SK-N-SH treated with all-trans-retinoic acid at 6 μM for 48 hours (cell line): ENCODE data around the gene WDR20.

Experiments used
- ATAC-seq: fragments of 200-7000 bp; cut with Tn5 transposase; 3 replicates; pipeline ENCODE4 v1.9.1; 2020; ENCODE audit warnings: mild to moderate bottlenecking, moderate library complexity
- ARNTL ChIP-seq: fragments of 450-650 bp; formaldehyde crosslinking; IDR thresholded peaks from 2 replicates; pipeline ENCODE4 v1.5.0; 2020; ENCODE audit warnings: low read depth, mild to moderate bottlenecking, moderate library complexity, borderline replicate concordance
- BACH2 ChIP-seq: fragments of 250-450 bp; sonication (Bioruptor Pico); IDR thresholded peaks from 2 replicates; pipeline ENCODE4 v1.9.0; 2021; ENCODE audit warnings: mild to moderate bottlenecking, borderline replicate concordance
- CSDC2 ChIP-seq: fragments of 250-450 bp; sonication (Bioruptor Pico); IDR thresholded peaks from 2 replicates; pipeline ENCODE4 v1.5.0; 2020; ENCODE audit warnings: mild to moderate bottlenecking, moderate library complexity
- ISL1 ChIP-seq: fragments of 250-450 bp; sonication (Bioruptor Pico); IDR thresholded peaks from 2 replicates; pipeline ENCODE4 v2.1.2; 2022; ENCODE audit warnings: mild to moderate bottlenecking, moderate library complexity
- OSR1 ChIP-seq: fragments of 250-450 bp; sonication (Bioruptor Pico); IDR thresholded peaks from 2 replicates; pipeline ENCODE4 v1.8.0; 2022; ENCODE audit warnings: moderate library complexity, mild to moderate bottlenecking, inconsistent platforms
- PPARA ChIP-seq: fragments of 250-450 bp; sonication (Bioruptor Pico); IDR thresholded peaks from 2 replicates; pipeline ENCODE4 v1.5.0; 2020; ENCODE audit warnings: mild to moderate bottlenecking, borderline replicate concordance
- RARB ChIP-seq: fragments of 250-450 bp; sonication (Bioruptor Pico); IDR thresholded peaks from 2 replicates; pipeline ENCODE4 v1.8.0; 2021; ENCODE audit warnings: mild to moderate bottlenecking, moderate library complexity
- SNAI2 ChIP-seq: fragments of 250-450 bp; sonication (Bioruptor Pico); IDR thresholded peaks from 2 replicates; pipeline ENCODE4 v1.5.0; 2020; ENCODE audit warnings: mild to moderate bottlenecking, moderate library complexity
- TCF4 ChIP-seq: fragments of 250-450 bp; sonication (Bioruptor Pico); IDR thresholded peaks from 2 replicates; pipeline ENCODE4 v1.8.0; 2021; ENCODE audit warnings: mild to moderate bottlenecking, moderate library complexity, borderline replicate concordance
- TOX ChIP-seq: fragments of 250-450 bp; sonication (Bioruptor Pico); IDR thresholded peaks from 2 replicates; pipeline ENCODE4 v1.8.0; 2021; ENCODE audit warnings: mild to moderate bottlenecking, moderate library complexity, borderline replicate concordance
- ZC3H10 ChIP-seq: fragments of 250-450 bp; sonication (Bioruptor Pico); IDR thresholded peaks from 2 replicates; pipeline ENCODE4 v1.5.1; 2021; ENCODE audit warnings: mild to moderate bottlenecking, moderate library complexity
- ZFP3 ChIP-seq: fragments of 250-450 bp; sonication (Bioruptor Pico); IDR thresholded peaks from 2 replicates; pipeline ENCODE4 v1.5.0; 2020; ENCODE audit warnings: mild to moderate bottlenecking, moderate library complexity
- ZFP30 ChIP-seq: fragments of 450-650 bp; formaldehyde crosslinking; IDR thresholded peaks from 2 replicates; pipeline ENCODE4 v1.5.0; 2022; ENCODE audit warnings: mild to moderate bottlenecking, moderate library complexity
- ZNF565 ChIP-seq: fragments of 450-650 bp; formaldehyde crosslinking; conservative IDR thresholded peaks from 2 replicates; pipeline ENCODE4 v1.5.0; 2020; ENCODE audit warnings: low read depth, mild to moderate bottlenecking, moderate library complexity
- ZNF70 ChIP-seq: fragments of 450-650 bp; formaldehyde crosslinking; IDR thresholded peaks from 2 replicates; pipeline ENCODE4 v1.5.0; 2020; ENCODE audit warnings: mild to moderate bottlenecking, moderate library complexity
- ZNF8 ChIP-seq: fragments of 450-650 bp; formaldehyde crosslinking; IDR thresholded peaks from 2 replicates; pipeline ENCODE4 v1.5.0; 2020; ENCODE audit warnings: mild to moderate bottlenecking, moderate library complexity
- TF ChIP-seq, protein P1 (sequence below): fragments of 250-450 bp; sonication (Bioruptor Pico); IDR thresholded peaks from 2 replicates; pipeline ENCODE4 v1.5.0; 2020; ENCODE audit warnings: mild to moderate bottlenecking, moderate library complexity
- TF ChIP-seq, protein P2 (sequence below): fragments of 250-450 bp; sonication (Bioruptor Pico); IDR thresholded peaks from 2 replicates; pipeline ENCODE4 v1.5.1; 2020; ENCODE audit warnings: low read depth, mild to moderate bottlenecking, moderate library complexity
- TF ChIP-seq, protein P3 (sequence below): fragments of 250-450 bp; sonication (Bioruptor Pico); IDR thresholded peaks from 2 replicates; pipeline ENCODE4 v1.8.0; 2020; ENCODE audit warnings: mild to moderate bottlenecking, moderate library complexity, borderline replicate concordance
- TF ChIP-seq, protein P4 (sequence below): fragments of 250-450 bp; sonication (Bioruptor Pico); IDR thresholded peaks from 2 replicates; pipeline ENCODE4 v1.8.0; 2021; ENCODE audit warnings: low read depth, mild to moderate bottlenecking, moderate library complexity, borderline replicate concordance
- TF ChIP-seq, protein P5 (sequence below): fragments of 250-450 bp; sonication (Bioruptor Pico); IDR thresholded peaks from 2 replicates; pipeline ENCODE4 v1.5.1; 2021; ENCODE audit warnings: mild to moderate bottlenecking, moderate library complexity

Gene WDR20

DNA sequence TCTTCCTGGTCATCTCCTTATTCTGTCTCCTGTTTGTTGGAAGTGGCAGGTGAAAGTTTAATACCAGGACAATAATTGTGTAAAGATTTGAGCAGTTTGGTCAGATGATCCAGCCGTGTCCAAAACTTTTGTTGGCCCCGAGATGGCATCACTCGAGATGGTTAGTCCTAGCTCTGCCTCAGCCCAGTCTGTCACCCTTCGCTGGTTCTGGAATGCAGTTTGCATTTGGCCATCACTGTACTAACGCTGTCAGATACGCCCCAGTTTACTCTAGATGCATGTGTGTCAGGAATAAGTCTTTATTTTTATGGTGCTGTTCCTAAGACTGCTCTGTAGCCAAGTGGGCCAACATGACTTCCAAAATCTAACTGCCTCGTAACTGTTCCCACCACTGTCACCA is 85.7 kb downstream of the WDR20 start:
- ATAC-seq = no peak
- TF ChIP-seq ZC3H10 = no peak
- no peak for TF ChIP-seq ZNF70 (CRISPR knock-in tag)
- TF ChIP-seq, protein P1, sequence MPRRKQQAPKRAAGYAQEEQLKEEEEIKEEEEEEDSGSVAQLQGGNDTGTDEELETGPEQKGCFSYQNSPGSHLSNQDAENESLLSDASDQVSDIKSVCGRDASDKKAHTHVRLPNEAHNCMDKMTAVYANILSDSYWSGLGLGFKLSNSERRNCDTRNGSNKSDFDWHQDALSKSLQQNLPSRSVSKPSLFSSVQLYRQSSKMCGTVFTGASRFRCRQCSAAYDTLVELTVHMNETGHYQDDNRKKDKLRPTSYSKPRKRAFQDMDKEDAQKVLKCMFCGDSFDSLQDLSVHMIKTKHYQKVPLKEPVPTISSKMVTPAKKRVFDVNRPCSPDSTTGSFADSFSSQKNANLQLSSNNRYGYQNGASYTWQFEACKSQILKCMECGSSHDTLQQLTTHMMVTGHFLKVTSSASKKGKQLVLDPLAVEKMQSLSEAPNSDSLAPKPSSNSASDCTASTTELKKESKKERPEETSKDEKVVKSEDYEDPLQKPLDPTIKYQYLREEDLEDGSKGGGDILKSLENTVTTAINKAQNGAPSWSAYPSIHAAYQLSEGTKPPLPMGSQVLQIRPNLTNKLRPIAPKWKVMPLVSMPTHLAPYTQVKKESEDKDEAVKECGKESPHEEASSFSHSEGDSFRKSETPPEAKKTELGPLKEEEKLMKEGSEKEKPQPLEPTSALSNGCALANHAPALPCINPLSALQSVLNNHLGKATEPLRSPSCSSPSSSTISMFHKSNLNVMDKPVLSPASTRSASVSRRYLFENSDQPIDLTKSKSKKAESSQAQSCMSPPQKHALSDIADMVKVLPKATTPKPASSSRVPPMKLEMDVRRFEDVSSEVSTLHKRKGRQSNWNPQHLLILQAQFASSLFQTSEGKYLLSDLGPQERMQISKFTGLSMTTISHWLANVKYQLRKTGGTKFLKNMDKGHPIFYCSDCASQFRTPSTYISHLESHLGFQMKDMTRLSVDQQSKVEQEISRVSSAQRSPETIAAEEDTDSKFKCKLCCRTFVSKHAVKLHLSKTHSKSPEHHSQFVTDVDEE (CRISPR knock-in tag) = no peak
- TF ChIP-seq, protein P2, sequence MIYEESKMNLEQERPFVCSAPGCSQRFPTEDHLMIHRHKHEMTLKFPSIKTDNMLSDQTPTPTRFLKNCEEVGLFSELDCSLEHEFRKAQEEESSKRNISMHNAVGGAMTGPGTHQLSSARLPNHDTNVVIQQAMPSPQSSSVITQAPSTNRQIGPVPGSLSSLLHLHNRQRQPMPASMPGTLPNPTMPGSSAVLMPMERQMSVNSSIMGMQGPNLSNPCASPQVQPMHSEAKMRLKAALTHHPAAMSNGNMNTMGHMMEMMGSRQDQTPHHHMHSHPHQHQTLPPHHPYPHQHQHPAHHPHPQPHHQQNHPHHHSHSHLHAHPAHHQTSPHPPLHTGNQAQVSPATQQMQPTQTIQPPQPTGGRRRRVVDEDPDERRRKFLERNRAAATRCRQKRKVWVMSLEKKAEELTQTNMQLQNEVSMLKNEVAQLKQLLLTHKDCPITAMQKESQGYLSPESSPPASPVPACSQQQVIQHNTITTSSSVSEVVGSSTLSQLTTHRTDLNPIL (CRISPR knock-in tag) = no peak
- TF ChIP-seq ZFP30 (CRISPR knock-in tag) = no peak
- no peak for TF ChIP-seq ARNTL (CRISPR knock-in tag)
- no peak for TF ChIP-seq PPARA (CRISPR knock-in tag)
- no peak for TF ChIP-seq OSR1 (CRISPR knock-in tag)
- TF ChIP-seq, protein P3, sequence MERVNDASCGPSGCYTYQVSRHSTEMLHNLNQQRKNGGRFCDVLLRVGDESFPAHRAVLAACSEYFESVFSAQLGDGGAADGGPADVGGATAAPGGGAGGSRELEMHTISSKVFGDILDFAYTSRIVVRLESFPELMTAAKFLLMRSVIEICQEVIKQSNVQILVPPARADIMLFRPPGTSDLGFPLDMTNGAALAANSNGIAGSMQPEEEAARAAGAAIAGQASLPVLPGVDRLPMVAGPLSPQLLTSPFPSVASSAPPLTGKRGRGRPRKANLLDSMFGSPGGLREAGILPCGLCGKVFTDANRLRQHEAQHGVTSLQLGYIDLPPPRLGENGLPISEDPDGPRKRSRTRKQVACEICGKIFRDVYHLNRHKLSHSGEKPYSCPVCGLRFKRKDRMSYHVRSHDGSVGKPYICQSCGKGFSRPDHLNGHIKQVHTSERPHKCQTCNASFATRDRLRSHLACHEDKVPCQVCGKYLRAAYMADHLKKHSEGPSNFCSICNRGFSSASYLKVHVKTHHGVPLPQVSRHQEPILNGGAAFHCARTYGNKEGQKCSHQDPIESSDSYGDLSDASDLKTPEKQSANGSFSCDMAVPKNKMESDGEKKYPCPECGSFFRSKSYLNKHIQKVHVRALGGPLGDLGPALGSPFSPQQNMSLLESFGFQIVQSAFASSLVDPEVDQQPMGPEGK (CRISPR knock-in tag) = no peak
- TF ChIP-seq SNAI2 (CRISPR knock-in tag) = no peak
- no peak for TF ChIP-seq RARB (CRISPR knock-in tag)
- TF ChIP-seq TOX (CRISPR knock-in tag) = no peak
- TF ChIP-seq ZNF565 (CRISPR knock-in tag) = no peak
- TF ChIP-seq ZNF8 (CRISPR knock-in tag) = no peak
- TF ChIP-seq, protein P4, sequence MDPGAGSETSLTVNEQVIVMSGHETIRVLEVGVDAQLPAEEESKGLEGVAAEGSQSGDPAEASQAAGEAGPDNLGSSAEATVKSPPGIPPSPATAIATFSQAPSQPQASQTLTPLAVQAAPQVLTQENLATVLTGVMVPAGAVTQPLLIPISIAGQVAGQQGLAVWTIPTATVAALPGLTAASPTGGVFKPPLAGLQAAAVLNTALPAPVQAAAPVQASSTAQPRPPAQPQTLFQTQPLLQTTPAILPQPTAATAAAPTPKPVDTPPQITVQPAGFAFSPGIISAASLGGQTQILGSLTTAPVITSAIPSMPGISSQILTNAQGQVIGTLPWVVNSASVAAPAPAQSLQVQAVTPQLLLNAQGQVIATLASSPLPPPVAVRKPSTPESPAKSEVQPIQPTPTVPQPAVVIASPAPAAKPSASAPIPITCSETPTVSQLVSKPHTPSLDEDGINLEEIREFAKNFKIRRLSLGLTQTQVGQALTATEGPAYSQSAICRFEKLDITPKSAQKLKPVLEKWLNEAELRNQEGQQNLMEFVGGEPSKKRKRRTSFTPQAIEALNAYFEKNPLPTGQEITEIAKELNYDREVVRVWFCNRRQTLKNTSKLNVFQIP (CRISPR knock-in tag) = no peak
- no peak for TF ChIP-seq ZFP3

DNA sequence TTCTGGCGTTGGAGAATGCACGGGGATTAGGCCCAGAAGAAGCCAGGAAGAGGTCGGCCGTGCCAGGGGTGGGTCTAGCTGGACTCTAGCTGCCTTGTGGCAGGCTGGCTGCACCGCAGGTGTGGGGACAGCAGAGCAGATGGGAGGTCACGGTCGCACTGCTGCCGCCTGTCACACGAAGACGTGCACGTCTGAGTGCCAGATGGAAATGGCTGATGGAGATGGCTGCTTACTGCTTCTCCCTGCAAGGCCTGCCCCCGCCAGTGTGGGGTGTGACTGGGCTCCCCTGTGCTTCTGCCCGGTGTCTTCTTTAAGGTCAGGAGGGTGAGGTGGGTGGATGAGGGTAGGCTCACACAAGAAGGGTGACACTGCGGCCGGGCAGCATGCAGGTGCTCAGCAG is 86.2 kb downstream of the WDR20 start:
- ATAC-seq = no peak

DNA sequence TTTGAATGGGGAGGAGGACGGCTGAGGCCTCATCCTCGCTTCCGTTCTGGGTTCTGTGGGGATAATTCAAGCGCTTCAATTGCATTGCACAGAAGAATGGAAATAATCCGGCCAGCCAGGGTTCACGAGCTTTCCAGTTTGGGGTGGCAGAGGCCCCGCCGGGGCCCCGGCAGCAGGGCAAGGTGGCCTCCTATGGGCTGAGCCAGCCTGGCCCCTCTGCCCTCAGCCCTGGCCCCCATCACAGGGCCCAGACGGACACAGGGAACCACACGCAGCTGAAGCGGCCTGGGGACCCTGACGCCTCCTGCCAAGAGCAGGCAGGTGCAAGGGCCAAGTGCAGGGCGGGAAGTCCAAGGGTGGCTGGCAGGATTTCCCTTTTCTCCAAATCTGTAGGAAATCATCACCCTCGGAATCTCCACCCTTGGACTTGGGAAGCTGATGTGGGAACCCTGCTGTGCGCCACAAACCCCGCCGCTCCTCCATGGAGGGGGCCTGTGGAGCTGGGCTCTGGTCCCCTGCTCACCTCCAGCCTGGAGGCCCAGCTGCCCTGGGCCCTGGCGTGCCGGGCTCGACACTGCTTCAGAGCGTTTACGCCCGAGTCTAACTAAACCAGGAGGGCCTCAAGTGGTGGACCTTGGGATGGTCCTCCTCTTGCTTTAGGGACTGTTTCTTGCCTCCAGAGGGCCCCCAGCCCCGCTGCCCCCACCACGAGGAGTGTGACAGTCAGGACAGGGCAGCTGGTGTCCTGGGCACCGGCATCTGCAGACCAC is 86.8 kb downstream of the WDR20 start:
- no peak; the same call in 1 of the 3 replicates for ATAC-seq
- TF ChIP-seq BACH2 (no peak), CSDC2 (CRISPR knock-in tag) (no peak), ISL1 (CRISPR knock-in tag) (no peak), SNAI2 (CRISPR knock-in tag) (no peak), ZFP30 (CRISPR knock-in tag) (no peak), ZNF8 (CRISPR knock-in tag) (no peak), ZNF565 (CRISPR knock-in tag) (no peak), ZFP3 (no peak)
- TF ChIP-seq, protein P4 (CRISPR knock-in tag) = no peak
- TF ChIP-seq, protein P5, sequence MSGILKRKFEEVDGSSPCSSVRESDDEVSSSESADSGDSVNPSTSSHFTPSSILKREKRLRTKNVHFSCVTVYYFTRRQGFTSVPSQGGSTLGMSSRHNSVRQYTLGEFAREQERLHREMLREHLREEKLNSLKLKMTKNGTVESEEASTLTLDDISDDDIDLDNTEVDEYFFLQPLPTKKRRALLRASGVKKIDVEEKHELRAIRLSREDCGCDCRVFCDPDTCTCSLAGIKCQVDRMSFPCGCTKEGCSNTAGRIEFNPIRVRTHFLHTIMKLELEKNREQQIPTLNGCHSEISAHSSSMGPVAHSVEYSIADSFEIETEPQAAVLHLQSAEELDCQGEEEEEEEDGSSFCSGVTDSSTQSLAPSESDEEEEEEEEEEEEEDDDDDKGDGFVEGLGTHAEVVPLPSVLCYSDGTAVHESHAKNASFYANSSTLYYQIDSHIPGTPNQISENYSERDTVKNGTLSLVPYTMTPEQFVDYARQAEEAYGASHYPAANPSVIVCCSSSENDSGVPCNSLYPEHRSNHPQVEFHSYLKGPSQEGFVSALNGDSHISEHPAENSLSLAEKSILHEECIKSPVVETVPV = no peak
- TF ChIP-seq, protein P2 (CRISPR knock-in tag) = no peak

More for the DNA sequence above, 86.2 kb downstream of the WDR20 start:
- TF ChIP-seq, protein P4 (CRISPR knock-in tag) = no peak
- no peak for TF ChIP-seq TCF4 (CRISPR knock-in tag)
- TF ChIP-seq RARB (CRISPR knock-in tag) = no peak
- no peak for TF ChIP-seq ZNF565 (CRISPR knock-in tag)
- TF ChIP-seq ZFP30 (CRISPR knock-in tag) = no peak
- TF ChIP-seq ZNF8 (CRISPR knock-in tag) = no peak
- no peak for TF ChIP-seq PPARA (CRISPR knock-in tag)
- TF ChIP-seq ZNF70 (CRISPR knock-in tag) = no peak
- no peak for TF ChIP-seq OSR1 (CRISPR knock-in tag)
- TF ChIP-seq, all 23 proteins: peak for 0
